ENCODE results near the gene ATE1. TPM values are rescaled to one million over a fixed set of nuclear protein-coding genes. Genes with fewer than 3 reads are reported as not detected.

ATE1 gene
- total RNA-seq, 4 donors from 2014 or later, result 13.5 to 90.2 (median 27.7) TPM

GRCh38 chr10:121781101-121781500 is 146.7 kb downstream of the ATE1 start:
- no peak overlapping the region for H3K27ac ChIP-seq
- intact Hi-C loops (cut with DNase I; ENCODE audit: low total_unique reads), result no loop called here
- H3K36me3 ChIP-seq, result no peaks in the 10 kb centered on the region
- H3K27me3 ChIP-seq, result no peaks in the 10 kb centered on the region
- H3K4me1 ChIP-seq, result no peaks in the 10 kb centered on the region
- H3K9me3 ChIP-seq, result no peaks in the 10 kb centered on the region
- DNase-seq, result no peak
- TF ChIP-seq POLR2A (IDR thresholded peaks at IDR 0.05) (no peak), CTCF (IDR thresholded peaks at IDR 0.05) (no peak)
- H3K4me3 ChIP-seq, result no peak overlapping the region

- TF ChIP-seq CTCF (IDR thresholded peaks at IDR 0.05) (no peak), POLR2A (IDR thresholded peaks at IDR 0.05) (no peak)
- intact Hi-C loops (cut with DNase I; ENCODE audit: low total_unique reads), result no loop called here
- Histone ChIP-seq H3K27ac (no peak overlapping the region), H3K4me1 (peaks cover 0 to 4% of the 10 kb centered on the region in 2 donors), H3K27me3 (no peaks in the 10 kb centered on the region), H3K36me3 (no peaks in the 10 kb centered on the region), H3K9me3 (no peaks in the 10 kb centered on the region), H3K4me3 (no peak overlapping the region)
- no peak for DNase-seq
Measured at GRCh38 chr10:121774813-121775212, 153.0 kb downstream of the ATE1 start.

GRCh38 chr10:121774404-121774803 is 153.4 kb downstream of the ATE1 start:
- Histone ChIP-seq H3K36me3 (no peaks in the 10 kb centered on the region), H3K4me3 (no peak overlapping the region), H3K9me3 (no peaks in the 10 kb centered on the region), H3K27me3 (no peaks in the 10 kb centered on the region), H3K27ac (no peak overlapping the region), H3K4me1 (peaks cover 0 to 4% of the 10 kb centered on the region in 2 donors)
- intact Hi-C loops (cut with DNase I; ENCODE audit: low total_unique reads), result no loop called here
- TF ChIP-seq POLR2A (IDR thresholded peaks at IDR 0.05) (no peak), CTCF (IDR thresholded peaks at IDR 0.05) (no peak)
- no peak for DNase-seq

GRCh38 chr10:121772884-121773283 is 154.9 kb downstream of the ATE1 start:
- intact Hi-C loops (cut with DNase I; ENCODE audit: low total_unique reads), result no loop called here
- no peak for DNase-seq
- peaks cover 0 to 4% of the 10 kb centered on the region in 2 donors for H3K4me1 ChIP-seq
- no peaks in the 10 kb centered on the region for H3K27me3 ChIP-seq
- H3K27ac ChIP-seq, result peak overlapping the region in 1 of 2 donors; percentile 26
- no peak overlapping the region for H3K4me3 ChIP-seq
- no peaks in the 10 kb centered on the region for H3K9me3 ChIP-seq
- H3K36me3 ChIP-seq, result no peaks in the 10 kb centered on the region
- TF ChIP-seq POLR2A (IDR thresholded peaks at IDR 0.05) (no peak), CTCF (IDR thresholded peaks at IDR 0.05) (no peak)

GRCh38 chr10:121772406-121772805 is 155.4 kb downstream of the ATE1 start:
- Histone ChIP-seq H3K9me3 (no peaks in the 10 kb centered on the region), H3K4me3 (no peak overlapping the region), H3K4me1 (peaks cover 0 to 4% of the 10 kb centered on the region in 2 donors), H3K27ac (peak overlapping the region; percentile 26), H3K36me3 (no peaks in the 10 kb centered on the region), H3K27me3 (no peaks in the 10 kb centered on the region)
- no peak for TF ChIP-seq CTCF (IDR thresholded peaks at IDR 0.05)
- TF ChIP-seq POLR2A (IDR thresholded peaks at IDR 0.05), result no peak
- DNase-seq, result no peak
- intact Hi-C loops (cut with DNase I; ENCODE audit: low total_unique reads), result no loop called here

All from uterus (tissue), 4 donors.